COR-L47 (cell line): ENCODE results near the gene ZNF367.
"Not testable (repeated sequence)": the region's sequence is repeated elsewhere in the genome, so short reads cannot be mapped to it uniquely, and the experiment has no call there.

Experiments used
- DNase-seq: peaks from one replicate; lab custom pipeline; 2025; lab: John Stamatoyannopoulos, UW

ZNF367 gene

DNA sequence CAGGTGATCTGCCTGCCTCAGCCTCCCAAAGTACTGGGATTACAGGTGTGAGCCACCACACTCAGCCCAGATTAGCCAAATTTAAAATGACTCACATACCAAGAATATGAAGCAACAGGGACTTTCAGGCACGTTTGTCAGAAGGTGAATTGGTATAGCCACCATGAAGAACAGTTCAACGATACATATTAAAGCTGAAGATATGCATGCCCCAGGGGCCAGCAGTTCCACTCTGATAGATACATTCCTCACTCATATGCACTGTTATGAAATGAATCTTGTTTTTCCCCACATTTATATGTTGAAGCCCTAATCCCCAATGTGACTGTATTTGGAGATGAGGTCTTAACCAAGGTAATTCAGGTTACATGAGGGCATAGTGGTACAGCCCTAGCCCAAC lies 57.2 kb downstream of the ZNF367 start:
- no peak for DNase-seq

DNA sequence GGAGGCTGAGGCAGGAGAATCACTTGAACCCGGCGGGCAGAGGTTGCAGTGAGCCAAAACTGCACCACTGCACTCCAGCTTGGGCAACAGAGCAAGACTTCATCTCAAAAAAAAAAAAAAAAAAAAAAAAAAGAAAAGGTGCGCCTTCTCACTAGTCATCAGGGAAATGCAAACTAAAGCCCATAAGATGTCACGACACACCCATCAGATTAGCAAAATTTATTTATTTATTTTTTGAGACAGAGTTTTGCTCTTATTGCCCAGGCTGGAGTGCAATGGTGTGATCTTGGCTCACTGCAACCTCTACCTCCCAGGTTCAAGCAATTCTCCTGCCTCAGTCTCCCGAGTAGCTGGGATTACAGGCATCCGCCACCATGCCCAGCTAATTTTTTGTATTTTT lies 57.6 kb downstream of the ZNF367 start:
- DNase-seq = not testable (repeated sequence)

DNA sequence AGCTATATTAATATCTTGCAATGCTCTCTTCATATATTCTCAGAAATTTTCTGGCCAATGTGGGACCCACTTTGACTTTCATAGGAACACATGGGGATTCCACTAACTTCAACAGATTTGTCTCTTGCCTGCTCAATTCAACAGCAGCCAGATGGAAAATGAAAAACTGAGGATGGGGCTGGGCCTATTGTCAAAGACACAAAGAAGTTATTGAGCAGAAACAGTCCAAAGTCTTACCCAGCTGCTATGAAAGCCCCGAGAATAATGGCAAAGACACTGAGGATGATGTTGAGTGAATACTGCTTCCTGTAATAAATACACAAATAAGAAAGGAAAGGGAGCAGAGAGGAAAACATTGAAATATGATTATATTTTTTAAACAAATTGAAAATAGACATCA lies 67.3 kb downstream of the ZNF367 start:
- no peak for DNase-seq

DNA sequence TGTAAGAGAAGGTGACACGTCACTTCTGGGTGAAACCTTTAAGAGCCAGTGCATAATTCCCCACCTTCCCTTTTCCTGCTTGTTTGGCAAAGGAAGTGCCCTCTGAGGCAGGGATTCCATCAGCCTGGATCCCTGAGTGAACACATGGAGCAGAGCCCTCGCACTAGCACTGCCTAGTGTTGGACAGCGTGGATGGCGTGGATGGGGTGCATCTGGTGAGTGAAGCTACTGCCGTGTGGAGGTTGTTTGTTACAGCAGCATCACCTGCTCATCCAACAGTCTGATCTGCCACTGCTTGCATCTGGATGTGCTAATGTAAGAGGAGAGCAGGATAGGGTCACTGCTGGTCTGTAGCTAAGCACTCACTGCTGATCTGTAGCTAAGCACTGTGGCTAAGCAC lies 69.9 kb downstream of the ZNF367 start:
- DNase-seq = no peak

DNA sequence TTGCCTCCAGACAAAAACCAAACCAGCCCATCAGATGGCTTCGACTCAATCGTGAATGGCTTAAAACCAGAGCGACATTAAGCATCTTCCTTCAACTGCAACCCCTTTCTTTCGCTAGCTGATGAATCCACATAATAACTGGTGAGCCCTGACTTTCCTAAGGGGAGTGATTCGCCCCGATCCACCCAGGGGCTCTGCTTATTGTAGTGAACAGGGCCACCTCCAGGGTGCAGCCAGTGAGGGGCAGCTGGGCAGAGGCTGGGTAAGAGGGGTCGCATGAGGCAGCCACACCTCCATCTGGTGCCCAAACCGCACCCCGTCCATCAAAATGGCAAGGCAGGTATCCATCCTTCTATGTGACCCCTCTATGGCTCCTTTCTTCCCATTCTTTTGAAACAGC lies 72.6 kb downstream of the ZNF367 start:
- no peak for DNase-seq

DNA sequence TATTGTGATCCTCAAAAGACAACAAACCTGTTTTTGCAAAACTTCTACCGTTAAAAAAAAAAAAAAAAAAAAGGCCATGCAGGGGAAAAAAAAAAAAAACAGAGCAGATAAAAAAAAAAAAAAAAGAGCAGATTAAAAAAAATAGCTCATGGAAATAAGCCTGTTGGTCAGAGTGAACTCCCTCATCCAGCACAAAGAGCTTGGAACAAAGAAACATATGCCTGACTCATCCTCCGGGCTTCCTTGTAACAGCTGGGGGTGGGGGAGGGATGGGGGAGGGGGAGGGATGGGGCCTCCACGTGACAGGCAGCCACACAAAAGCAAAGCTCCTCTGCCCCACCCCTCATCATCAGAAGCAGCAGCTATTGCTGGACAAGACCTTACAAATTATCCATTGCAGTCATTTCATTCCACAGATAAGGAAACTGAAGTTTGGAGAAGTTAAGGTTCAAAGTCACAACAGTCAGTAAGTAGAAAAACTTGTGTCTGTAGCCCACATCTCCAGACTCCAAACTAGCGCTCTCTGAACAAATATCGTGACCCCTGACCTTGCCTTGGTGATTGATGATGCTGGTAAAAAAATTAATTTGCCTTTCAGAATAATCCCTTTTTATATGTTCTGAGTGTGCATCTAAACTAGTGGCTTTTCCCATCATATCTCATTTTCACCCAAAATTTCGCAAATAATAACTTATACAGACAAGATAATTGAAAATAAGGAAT lies 73.6 kb downstream of the ZNF367 start:
- peak; percentile 37 for DNase-seq

DNA sequence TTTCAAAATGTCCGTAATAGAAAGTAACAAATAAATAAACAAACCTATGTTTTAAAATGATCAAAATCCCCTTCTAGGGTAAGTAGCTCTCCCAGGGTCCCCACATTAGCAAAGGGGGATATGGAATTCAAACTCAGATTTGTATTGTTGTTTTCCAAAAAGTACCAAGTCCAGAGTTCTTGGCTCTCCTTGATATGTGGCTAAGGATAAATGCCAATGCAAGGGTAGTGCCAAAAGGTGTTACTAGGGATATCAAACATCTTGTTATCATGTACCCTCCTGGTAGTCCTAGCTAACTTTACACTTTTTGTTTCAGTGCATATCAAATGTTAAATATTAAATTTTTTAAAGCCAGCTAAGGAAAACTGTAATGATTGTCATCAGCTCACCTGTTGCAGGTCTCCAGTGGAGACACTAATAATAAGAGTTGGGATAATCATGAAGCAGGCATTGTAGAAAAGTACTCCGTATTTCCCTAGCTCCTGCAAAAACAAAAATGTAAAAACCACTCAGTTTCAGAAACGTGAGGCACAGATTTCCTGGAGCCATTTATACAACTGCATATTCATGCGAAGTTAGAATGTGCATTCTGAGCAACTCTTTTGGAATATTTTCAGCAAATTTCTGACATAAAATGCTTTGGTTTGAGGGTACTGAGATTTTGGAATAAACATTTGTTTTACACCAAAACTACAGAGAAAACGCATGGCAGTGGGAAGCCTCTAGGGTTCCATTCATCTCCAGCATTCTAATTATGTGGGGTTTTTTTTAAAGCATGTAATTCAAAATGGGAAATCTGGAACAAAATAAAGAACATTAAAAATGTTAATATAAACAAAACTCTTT lies 74.4 kb downstream of the ZNF367 start:
- DNase-seq = no peak

DNA sequence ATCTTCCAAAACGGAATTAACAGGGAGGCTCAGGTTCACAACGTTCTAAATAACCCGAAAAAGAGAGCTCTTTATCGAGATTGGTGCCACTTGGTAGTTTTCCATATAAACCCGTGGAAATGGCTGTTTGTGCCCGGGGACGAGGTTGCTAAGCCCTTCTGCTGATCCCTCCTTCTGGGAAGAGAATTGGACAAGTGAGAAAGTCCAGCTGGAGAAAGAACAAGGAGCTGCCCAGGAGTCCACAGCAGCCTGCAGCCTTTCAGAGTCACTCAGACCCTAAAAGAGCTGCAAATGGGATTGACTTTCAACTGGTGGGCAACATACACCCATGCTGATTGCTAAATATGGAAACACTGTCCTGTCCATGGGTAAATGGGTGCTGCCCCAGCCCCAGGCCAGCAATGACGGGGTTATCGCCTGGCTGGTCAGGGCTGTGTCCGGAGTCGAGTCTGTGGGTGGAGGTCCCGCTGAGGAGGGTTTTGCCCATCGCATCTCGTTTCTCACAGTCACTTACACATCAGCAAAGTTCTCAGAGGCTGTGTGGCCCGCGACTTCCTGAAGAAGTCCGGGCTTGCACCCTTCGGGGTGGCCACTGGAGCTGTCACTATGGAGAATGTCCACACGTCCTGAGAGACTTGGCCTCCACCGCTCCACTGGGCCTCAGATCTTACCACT lies 75.5 kb downstream of the ZNF367 start:
- no peak for DNase-seq

DNA sequence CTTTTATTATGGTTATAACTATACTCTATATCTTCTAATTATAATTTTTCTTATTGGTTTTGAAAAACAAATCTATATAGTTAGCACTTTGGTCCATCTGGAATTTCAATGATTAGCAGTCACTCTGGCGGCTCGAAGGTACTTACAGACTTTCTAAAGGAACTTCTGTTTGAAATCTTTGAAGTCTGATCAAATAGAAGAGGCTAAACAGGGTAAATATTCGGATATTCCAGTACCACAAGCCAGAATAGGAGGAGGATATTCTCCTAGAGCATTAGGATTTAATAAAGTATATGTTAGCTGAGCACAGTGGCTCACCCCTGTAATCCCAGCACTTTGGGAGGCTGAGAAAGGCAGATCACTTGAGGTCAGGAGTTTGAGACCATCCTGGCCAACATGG lies 77.5 kb downstream of the ZNF367 start:
- DNase-seq = no peak

DNA sequence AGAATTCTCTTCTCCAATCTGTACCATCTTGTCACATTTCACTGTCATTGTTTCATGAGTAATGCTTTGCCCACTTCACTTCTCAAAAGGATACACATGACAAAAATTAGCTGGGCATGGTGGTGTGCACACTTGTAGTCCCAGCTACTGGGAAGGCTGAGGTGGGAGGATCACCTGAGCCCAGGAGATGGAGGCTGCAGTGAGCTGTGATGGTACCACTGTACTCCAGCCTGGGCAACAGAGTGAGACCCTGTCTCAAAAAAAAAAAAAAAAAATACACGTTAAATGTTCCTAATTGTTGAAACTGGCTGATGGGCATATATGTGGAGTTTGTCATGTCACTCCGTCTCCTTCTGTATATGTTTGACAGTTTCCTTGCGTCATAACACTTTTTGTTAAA lies 79.9 kb downstream of the ZNF367 start:
- no peak for DNase-seq
